HEK293 (cell line): Measurements from ENCODE around the gene IMPACT.
A peak's percentile ranks its signal among the peaks of the same experiment; 100 is the strongest.

ENCODE experiments used
- CTCF ChIA-PET: fragments of 350-600 bp; formaldehyde crosslinking; extraction: SDS; loops from one replicate; lab custom pipeline; 2021; ENCODE audit warnings: antibody characterized with exemption; lab: Yijun Ruan, JAX
- POLR2A ChIA-PET: fragments of 300-600 bp; formaldehyde crosslinking; extraction: SDS; loops from one replicate; lab custom pipeline; 2020; ENCODE audit warnings: antibody characterized with exemption, inconsistent platforms; lab: Yijun Ruan, JAX
- H3K27ac ChIP-seq: fragments of 200-500 bp; sonication (Bioruptor generic); 2 replicates; pipeline ENCODE4 v1.5.1; 2014; ENCODE audit warnings: low read depth, low read length, control low read depth, inconsistent platforms; ENCODE audit errors: extremely low read depth
- H3K36me3 ChIP-seq, 2 experiments: fragments of 200-500 bp in 1 of 2; sonication (Bioruptor generic) in 1 of 2; 1 replicate in 1 of 2; 2 replicates in 1 of 2; pipeline ENCODE4 v1.5.1; 2014 to 2017; ENCODE audit warnings: inconsistent platforms in 2 of 2, low read length in 2 of 2; ENCODE audit not compliant: control insufficient read depth in 2 of 2, insufficient read depth in 1 of 2
- H3K4me1 ChIP-seq: fragments of 200-500 bp; sonication (Bioruptor generic); 2 replicates; pipeline ENCODE4 v1.5.1; 2014; ENCODE audit warnings: mild to moderate bottlenecking, low read length, inconsistent platforms; ENCODE audit not compliant: control insufficient read depth, insufficient read depth
- H3K4me3 ChIP-seq: 2 replicates; pipeline ENCODE4 v1.5.1; 2011; ENCODE audit warnings: low read depth, mild to moderate bottlenecking, control low read depth, low read length, moderate library complexity
- H3K9me3 ChIP-seq: fragments of 200-500 bp; sonication (Bioruptor generic); 2 replicates; pipeline ENCODE4 v1.5.1; 2014; ENCODE audit warnings: low read depth, low read length, inconsistent platforms; ENCODE audit not compliant: control insufficient read depth, insufficient read depth
- FEZF1 ChIP-seq: fragments of 450-650 bp; formaldehyde crosslinking; IDR thresholded peaks from 2 replicates; pipeline ENCODE4 v1.5.1; 2016; ENCODE audit warnings: missing biosample characterization, missing genetic modification characterization
- RBAK ChIP-seq: fragments of 450-650 bp; formaldehyde crosslinking; IDR thresholded peaks from 2 replicates; pipeline ENCODE4 v1.5.1; 2016; ENCODE audit warnings: missing biosample characterization, missing genetic modification characterization
- WT1 ChIP-seq: fragments of 450-650 bp; formaldehyde crosslinking; IDR thresholded peaks from 2 replicates; pipeline ENCODE4 v1.5.1; 2016; ENCODE audit warnings: missing biosample characterization, missing genetic modification characterization
- ZNF248 ChIP-seq: fragments of 450-650 bp; formaldehyde crosslinking; IDR thresholded peaks from 2 replicates; pipeline ENCODE4 v1.5.1; 2017; ENCODE audit warnings: missing biosample characterization, missing genetic modification characterization
- ZNF366 ChIP-seq: fragments of 450-650 bp; formaldehyde crosslinking; conservative IDR thresholded peaks from 2 replicates; pipeline ENCODE4 v1.5.1; 2016; ENCODE audit warnings: missing biosample characterization, missing genetic modification characterization
- ZNF530 ChIP-seq: fragments of 450-650 bp; formaldehyde crosslinking; IDR thresholded peaks from 2 replicates; pipeline ENCODE4 v1.5.1; 2016; ENCODE audit warnings: low read depth, missing biosample characterization, missing genetic modification characterization
- ZNF623 ChIP-seq: fragments of 450-650 bp; formaldehyde crosslinking; IDR thresholded peaks from 2 replicates; pipeline ENCODE4 v1.5.1; 2016; ENCODE audit warnings: missing biosample characterization, missing genetic modification characterization
- ZNF629 ChIP-seq: fragments of 450-650 bp; formaldehyde crosslinking; IDR thresholded peaks from 2 replicates; pipeline ENCODE4 v1.5.1; 2017; ENCODE audit warnings: missing biosample characterization, missing genetic modification characterization
- TF ChIP-seq, protein P1 (sequence below): fragments of 450-650 bp; formaldehyde crosslinking; IDR thresholded peaks from 2 replicates; pipeline ENCODE4; 2016; ENCODE audit warnings: missing biosample characterization, missing genetic modification characterization

The IMPACT gene

DNA sequence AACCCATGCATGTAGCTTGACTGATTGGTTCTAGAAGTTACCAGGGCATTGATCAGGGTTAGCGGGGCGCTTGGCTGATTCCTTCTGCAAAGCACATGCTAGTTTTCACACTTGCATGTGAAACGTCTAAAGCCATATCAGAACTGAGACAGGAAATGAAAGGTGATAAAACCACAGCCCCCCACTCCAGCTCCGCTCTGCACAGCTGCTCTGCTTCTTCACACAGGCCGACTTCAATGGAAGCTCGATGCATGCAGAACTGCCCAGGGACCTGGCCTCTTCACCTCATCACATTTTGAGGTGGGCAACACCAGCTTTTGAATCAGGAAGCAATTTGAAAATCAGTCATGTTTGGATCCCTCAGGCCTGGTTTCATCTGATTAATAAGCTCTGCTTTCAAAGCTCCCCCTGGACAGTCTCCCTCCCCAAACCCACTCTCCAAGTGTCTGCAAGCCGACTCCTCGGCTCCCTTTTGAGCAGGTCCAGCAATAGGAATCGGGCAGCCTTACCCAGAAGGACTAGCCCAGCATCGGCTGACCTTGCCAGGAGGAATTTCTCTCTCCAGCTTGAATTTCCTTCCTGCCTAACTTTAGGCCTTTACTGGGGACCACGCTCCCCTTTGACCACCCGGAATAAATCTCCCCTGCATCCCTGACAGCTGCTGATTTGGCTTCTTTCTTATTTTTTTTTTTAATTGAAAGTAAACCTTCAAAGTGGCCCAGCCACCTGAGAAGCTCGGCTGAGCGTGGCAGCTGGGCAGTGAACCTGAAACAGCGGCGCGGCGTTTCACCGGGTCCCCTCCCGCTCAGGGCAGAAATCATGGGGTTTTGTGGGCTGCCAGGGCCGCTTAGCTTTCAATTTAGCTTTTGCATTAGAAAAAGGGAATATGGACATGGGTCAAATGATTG is 65.7 kb downstream of the IMPACT start:
- no peaks in the 10 kb centered on the region for H3K9me3 ChIP-seq
- H3K27ac ChIP-seq = no peak overlapping the region
- ChIA-PET POLR2A (no interaction called here), CTCF (interaction anchor here (0.6 to 1.6 kb wide), 8 partner anchors 8 to 922 kb away, joined by 3 to 9 read pairs (median 4); no protein-coding TSS in a partner anchor)
- H3K4me1 ChIP-seq = no peaks in the 10 kb centered on the region
- TF ChIP-seq FEZF1 (tag by site-specific recombination) (no peak), ZNF366 (tag by site-specific recombination) (no peak)
- H3K36me3 ChIP-seq = no peaks in the 10 kb centered on the region
- no peak overlapping the region for H3K4me3 ChIP-seq

DNA sequence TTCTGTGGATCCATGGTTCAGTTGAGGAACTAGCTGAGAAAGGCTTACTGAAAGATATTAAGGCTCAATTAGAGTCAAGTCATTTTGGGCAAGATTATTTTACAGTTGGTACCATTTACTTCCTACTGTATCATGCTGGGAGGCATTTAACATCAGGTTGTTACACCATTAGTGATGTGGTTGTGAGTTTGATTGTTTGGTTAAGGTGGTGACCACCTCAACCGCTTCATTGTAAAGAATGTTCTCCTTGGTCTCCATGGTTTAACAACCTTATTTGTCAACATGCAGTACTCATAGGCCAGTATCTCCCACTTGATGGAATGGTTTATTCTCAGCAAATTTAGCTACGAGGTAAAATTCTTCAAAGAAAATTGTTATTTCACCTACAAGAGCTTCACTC is 68.1 kb downstream of the IMPACT start:
- no peak for TF ChIP-seq WT1 (tag by site-specific recombination)
- TF ChIP-seq, all 188 proteins: peak for 0
- Histone ChIP-seq H3K36me3 (no peaks in the 10 kb centered on the region), H3K4me1 (no peaks in the 10 kb centered on the region), H3K4me3 (no peak overlapping the region), H3K9me3 (no peaks in the 10 kb centered on the region), H3K27ac (no peak overlapping the region)
- POLR2A ChIA-PET = no interaction called here
- CTCF ChIA-PET = interaction anchor here (0.6 to 2.2 kb wide), 5 partner anchors 20 to 978 kb away, joined by 3 to 7 read pairs (median 4); no protein-coding TSS in a partner anchor

DNA sequence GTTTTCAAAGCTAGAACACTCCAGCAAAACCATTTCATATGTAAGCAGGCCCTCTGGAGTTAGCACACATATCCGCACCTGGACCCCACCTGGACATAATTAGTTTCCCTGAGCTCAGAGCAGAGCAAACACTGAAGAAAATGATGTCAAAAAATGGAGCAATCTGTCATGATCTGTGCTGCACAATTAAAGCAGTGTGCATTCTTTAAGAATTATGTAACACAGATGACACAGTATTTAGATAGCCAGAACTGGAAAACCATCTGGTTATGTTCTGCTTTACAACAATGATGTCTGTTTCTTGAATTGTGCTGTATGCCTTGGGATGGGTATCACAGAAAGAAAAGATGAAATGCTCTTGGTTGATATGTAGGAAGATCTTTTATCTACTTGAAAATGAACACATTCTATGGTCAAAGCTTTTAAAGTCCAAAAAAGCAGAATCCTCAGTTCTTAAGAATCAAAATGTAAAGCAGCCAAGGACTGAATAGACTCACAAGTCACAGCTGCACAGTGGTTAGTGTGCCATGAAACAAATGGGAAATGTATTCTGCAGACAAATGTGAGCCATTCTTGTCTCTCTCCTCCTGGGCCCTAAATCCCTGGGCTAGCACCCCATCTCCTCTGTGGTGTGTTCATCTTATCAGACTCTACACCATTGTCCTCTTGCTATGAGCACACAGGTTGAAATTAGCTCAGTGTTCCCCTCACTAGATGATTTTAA is 70.7 kb downstream of the IMPACT start:
- no peak overlapping the region for H3K27ac ChIP-seq
- no peak overlapping the region for H3K4me3 ChIP-seq
- CTCF ChIA-PET = interaction anchor here (0.6 to 5.7 kb wide), 5 partner anchors 9 to 137 kb away, joined by 3 to 39 read pairs (median 5); no protein-coding TSS in a partner anchor
- no peaks in the 10 kb centered on the region for H3K9me3 ChIP-seq
- H3K4me1 ChIP-seq = no peaks in the 10 kb centered on the region
- POLR2A ChIA-PET = interaction anchor here (1.0 kb wide), 1 partner anchor 359 kb away, joined by 3 read pairs; the partner anchor contains the start of gene CABYR
- no peaks in the 10 kb centered on the region for H3K36me3 ChIP-seq
- TF ChIP-seq ZNF629 (peak; percentile 33; the same call in 1 of the 2 replicates), RBAK (tag by site-specific recombination) (no peak)
- TF ChIP-seq, all 188 proteins: peak for 1

DNA sequence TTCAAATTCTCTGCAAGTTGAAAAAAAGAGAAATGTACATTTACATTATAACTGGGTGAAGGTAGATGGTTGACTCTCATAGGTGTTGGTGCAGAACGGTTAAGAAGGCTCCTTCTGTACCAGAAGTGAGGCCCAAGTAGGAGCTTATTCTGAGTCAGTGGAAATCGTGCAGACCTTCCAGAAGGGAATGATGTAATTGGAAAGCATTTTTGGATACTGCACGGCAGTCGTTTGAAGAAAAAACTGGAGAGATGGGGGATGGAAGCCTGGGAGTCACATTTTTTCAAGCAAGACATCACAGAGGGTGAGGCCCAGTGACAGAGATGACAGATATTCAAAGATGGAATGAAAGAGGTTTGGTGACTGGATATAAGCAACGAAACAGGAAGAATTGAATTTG is 73.3 kb downstream of the IMPACT start:
- no peak overlapping the region for H3K27ac ChIP-seq
- POLR2A ChIA-PET = no interaction called here
- CTCF ChIA-PET = interaction anchor here (0.7 to 5.7 kb wide), 5 partner anchors 8 to 133 kb away, joined by 3 to 39 read pairs (median 4); no protein-coding TSS in a partner anchor
- no peak for TF ChIP-seq ZNF623 (tag by site-specific recombination)
- TF ChIP-seq, all 188 proteins: peak for 0
- Histone ChIP-seq H3K9me3 (no peaks in the 10 kb centered on the region), H3K36me3 (no peaks in the 10 kb centered on the region), H3K4me1 (no peaks in the 10 kb centered on the region), H3K4me3 (no peak overlapping the region)

DNA sequence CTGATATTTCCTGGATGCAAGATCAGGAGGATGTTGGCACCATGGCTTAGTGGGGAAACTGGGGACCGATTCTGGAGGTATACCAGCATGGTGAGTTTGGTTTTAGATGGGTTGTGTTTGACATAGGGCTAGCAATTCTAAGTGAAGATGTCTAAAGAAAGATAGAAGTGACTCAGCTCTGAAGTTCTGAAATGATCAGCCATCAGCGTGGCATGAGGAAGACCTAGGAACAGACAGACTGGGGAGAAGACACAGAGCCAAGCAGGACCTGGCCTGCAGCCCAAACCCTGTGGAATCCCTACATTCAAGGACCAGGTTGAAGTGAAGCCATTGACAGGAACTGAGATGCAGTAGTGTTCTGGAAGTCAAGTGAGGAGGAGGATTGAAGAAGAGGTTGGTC is 73.7 kb downstream of the IMPACT start:
- Histone ChIP-seq H3K27ac (no peak overlapping the region), H3K9me3 (no peaks in the 10 kb centered on the region), H3K4me3 (no peak overlapping the region), H3K36me3 (no peaks in the 10 kb centered on the region), H3K4me1 (no peaks in the 10 kb centered on the region)
- TF ChIP-seq, protein P1, sequence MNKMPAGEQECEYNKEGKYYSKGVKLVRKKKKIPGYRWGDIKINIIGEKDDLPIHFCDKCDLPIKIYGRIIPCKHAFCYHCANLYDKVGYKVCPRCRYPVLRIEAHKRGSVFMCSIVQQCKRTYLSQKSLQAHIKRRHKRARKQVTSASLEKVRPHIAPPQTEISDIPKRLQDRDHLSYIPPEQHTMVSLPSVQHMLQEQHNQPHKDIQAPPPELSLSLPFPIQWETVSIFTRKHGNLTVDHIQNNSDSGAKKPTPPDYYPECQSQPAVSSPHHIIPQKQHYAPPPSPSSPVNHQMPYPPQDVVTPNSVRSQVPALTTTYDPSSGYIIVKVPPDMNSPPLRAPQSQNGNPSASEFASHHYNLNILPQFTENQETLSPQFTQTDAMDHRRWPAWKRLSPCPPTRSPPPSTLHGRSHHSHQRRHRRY (tag by site-specific recombination) = no peak
- TF ChIP-seq ZNF248 (tag by site-specific recombination) (no peak), ZNF530 (tag by site-specific recombination) (no peak)
- CTCF ChIA-PET = interaction anchor here (0.5 to 5.7 kb wide), 5 partner anchors 8 to 249 kb away, joined by 4 to 39 read pairs (median 4); no protein-coding TSS in a partner anchor
- POLR2A ChIA-PET = no interaction called here
